WTC11 (cell line): ENCODE results near the gene GATD1. TPM values are rescaled to one million over a fixed set of nuclear protein-coding genes. Genes with fewer than 3 reads are reported as not detected.

ENCODE experiments used
- ATAC-seq: fragments of 200-7000 bp; cut with Tn5 transposase; 2 replicates; pipeline ENCODE4 v1.10.0; 2021; ENCODE audit warnings: mild to moderate bottlenecking, moderate library complexity
- CTCF ChIA-PET: fragments of 300-600 bp; sonication (Branson Sonifier 250); formaldehyde crosslinking; loops from one replicate; lab custom pipeline; 2021; ENCODE audit warnings: antibody characterized with exemption; lab: Charles Lee
- POLR2A ChIA-PET: fragments of 350-600 bp; sonication (Branson Sonifier 250); formaldehyde crosslinking; loops from one replicate; lab custom pipeline; 2021; ENCODE audit warnings: antibody characterized with exemption; lab: Charles Lee
- DNase-seq: peaks from one replicate; pipeline ENCODE4 v3.0.0; 2021; ENCODE audit warnings: low spot score
- H3K27ac Mint-ChIP-seq: 2 replicates; pipeline ENCODE4 v1.8.0; 2021; ENCODE audit warnings: mixed read lengths
- H3K27me3 Mint-ChIP-seq: 2 replicates; pipeline ENCODE4 v1.8.0; 2021; ENCODE audit warnings: low read depth, mild to moderate bottlenecking, moderate library complexity, mixed read lengths
- H3K36me3 Mint-ChIP-seq: 2 replicates; pipeline ENCODE4 v1.8.0; 2021; ENCODE audit warnings: mixed read lengths
- H3K4me1 Mint-ChIP-seq: 2 replicates; pipeline ENCODE4 v1.8.0; 2022; ENCODE audit warnings: mixed read lengths
- H3K4me3 Mint-ChIP-seq: 2 replicates; pipeline ENCODE4 v1.8.0; 2021; ENCODE audit warnings: mild to moderate bottlenecking, moderate library complexity, mixed read lengths
- H3K9me3 Mint-ChIP-seq: 2 replicates; pipeline ENCODE4 v1.8.0; 2021; ENCODE audit warnings: mixed read lengths
- ARID4B ChIP-seq: sonication (generic); formaldehyde crosslinking; IDR thresholded peaks from 2 replicates; pipeline ENCODE4 v1.8.0; 2023; ENCODE audit warnings: missing genetic modification reagents, mild to moderate bottlenecking, borderline replicate concordance
- ATF2 ChIP-seq: sonication (generic); formaldehyde crosslinking; IDR thresholded peaks from 2 replicates; pipeline ENCODE4 v1.8.1; 2022; ENCODE audit warnings: low read depth, missing genetic modification reagents, borderline replicate concordance
- ATF3 ChIP-seq: sonication (generic); formaldehyde crosslinking; conservative IDR thresholded peaks from 2 replicates; pipeline ENCODE4 v1.8.1; 2022; ENCODE audit warnings: mild to moderate bottlenecking, missing genetic modification reagents
- CREM ChIP-seq: sonication (generic); formaldehyde crosslinking; IDR thresholded peaks from 2 replicates; pipeline ENCODE4 v1.8.1; 2022; ENCODE audit warnings: mild to moderate bottlenecking, missing genetic modification reagents, moderate library complexity
- EMX1 ChIP-seq: fragments of 250-450 bp; sonication (Bioruptor Pico); IDR thresholded peaks from 2 replicates; pipeline ENCODE4 v1.8.0; 2021; ENCODE audit warnings: mild to moderate bottlenecking
- ERG ChIP-seq: fragments of 250-450 bp; sonication (Bioruptor Pico); IDR thresholded peaks from 2 replicates; pipeline ENCODE4 v1.8.0; 2021; ENCODE audit warnings: mild to moderate bottlenecking
- ESRRA ChIP-seq: sonication (generic); formaldehyde crosslinking; IDR thresholded peaks from 2 replicates; pipeline ENCODE4 v1.8.1; 2022; ENCODE audit warnings: mild to moderate bottlenecking, missing genetic modification reagents, borderline replicate concordance
- IRF1 ChIP-seq: sonication (generic); formaldehyde crosslinking; IDR thresholded peaks from 2 replicates; pipeline ENCODE4 v1.8.0; 2023; ENCODE audit warnings: missing genetic modification reagents
- MXD4 ChIP-seq: fragments of 250-450 bp; sonication (Bioruptor Pico); IDR thresholded peaks from 2 replicates; pipeline ENCODE4 v1.8.0; 2021; ENCODE audit warnings: mild to moderate bottlenecking, moderate library complexity, borderline replicate concordance
- NR3C1 ChIP-seq: sonication (generic); formaldehyde crosslinking; conservative IDR thresholded peaks from 2 replicates; pipeline ENCODE4 v1.8.1; 2023; ENCODE audit warnings: low read depth, mild to moderate bottlenecking, missing genetic modification reagents
- SMAD3 ChIP-seq: sonication (generic); formaldehyde crosslinking; IDR thresholded peaks from 2 replicates; pipeline ENCODE4 v1.8.0; 2022; ENCODE audit warnings: missing genetic modification reagents, mild to moderate bottlenecking, borderline replicate concordance
- SOX15 ChIP-seq: fragments of 250-450 bp; sonication (Bioruptor Pico); IDR thresholded peaks from 2 replicates; pipeline ENCODE4 v1.9.0; 2021; ENCODE audit warnings: mild to moderate bottlenecking
- STAT6 ChIP-seq: sonication (generic); formaldehyde crosslinking; conservative IDR thresholded peaks from 2 replicates; pipeline ENCODE4 v1.8.1; 2023; ENCODE audit warnings: mild to moderate bottlenecking, low read depth, missing genetic modification reagents, moderate library complexity
- TCF7 ChIP-seq: sonication (generic); formaldehyde crosslinking; IDR thresholded peaks from 2 replicates; pipeline ENCODE4 v1.8.0; 2022; ENCODE audit warnings: mild to moderate bottlenecking, low read depth, missing genetic modification reagents, moderate library complexity
- ZBTB43 ChIP-seq: sonication (generic); formaldehyde crosslinking; IDR thresholded peaks from 2 replicates; pipeline ENCODE4 v1.8.1; 2023; ENCODE audit warnings: mild to moderate bottlenecking, missing genetic modification reagents
- total RNA-seq: library from RNA; stranded (reverse); gene quantifications from 3 replicates; pipeline ENCODE4 v1.2.3, GENCODE V29; 2021

GATD1 gene
- total RNA-seq, 1 experiment from 2014 or later: 87.6 TPM

GRCh38 chr11:812390-812789 lies 35.1 kb upstream of the GATD1 start:
- ChIA-PET CTCF (interaction anchor here (0.9 kb wide), 1 partner anchor 18 kb away, joined by 3 read pairs; no protein-coding TSS in a partner anchor), POLR2A (no interaction called here)
- Mint-ChIP-seq H3K4me3 (no peak overlapping the region; the same call in 1 of the 2 replicates), H3K27ac (peak overlapping the region; percentile 93; the same call in 1 of the 2 replicates), H3K36me3 (peaks cover 28% of the 10 kb centered on the region), H3K27me3 (no peaks in the 10 kb centered on the region), H3K9me3 (no peaks in the 10 kb centered on the region), H3K4me1 (peaks cover 32% of the 10 kb centered on the region)
- DNase-seq: no peak
- TF ChIP-seq STAT6 (CRISPR knock-in tag) (no peak), TCF7 (no peak), EMX1 (no peak), IRF1 (CRISPR knock-in tag) (no peak), ARID4B (CRISPR knock-in tag) (no peak), SOX15 (no peak), ZBTB43 (CRISPR knock-in tag) (no peak), ATF2 (no peak), ESRRA (CRISPR knock-in tag) (no peak), SMAD3 (no peak), ERG (no peak), MXD4 (no peak), CREM (no peak), ATF3 (CRISPR knock-in tag) (no peak), NR3C1 (CRISPR knock-in tag) (no peak)
- no peak for ATAC-seq
